SU-DHL-6 (cell line): ENCODE data around the gene RAD23A.

Experiments
- H2AFZ ChIP-seq: fragments of 200-600 bp; sonication (generic); 2 replicates; pipeline ENCODE4 v1.6.1; 2014; ENCODE audit warnings: low read depth, mild to moderate bottlenecking, moderate library complexity, mixed read lengths, antibody characterized with exemption, low read length; ENCODE audit not compliant: severe bottlenecking
- H3F3A ChIP-seq: fragments of 200-600 bp; shearing (Covaris generic); 2 replicates; pipeline ENCODE4 v1.6.0; 2016; ENCODE audit warnings: antibody characterized with exemption, mild to moderate bottlenecking; ENCODE audit not compliant: insufficient read depth
- H3K27ac ChIP-seq: fragments of 200-600 bp; sonication (generic); 2 replicates; pipeline ENCODE4 v1.5.1; 2016; ENCODE audit warnings: low read depth, mild to moderate bottlenecking, low read length, moderate library complexity, mixed read lengths
- H3K27me3 ChIP-seq: fragments of 200-600 bp; sonication (generic), shearing (Covaris generic); 2 replicates; pipeline ENCODE4 v1.6.0; 2014; ENCODE audit warnings: mild to moderate bottlenecking, low read length
- H3K36me3 ChIP-seq: fragments of 200-600 bp; sonication (generic); 2 replicates; pipeline ENCODE4 v1.6.1; 2014; ENCODE audit warnings: mild to moderate bottlenecking, low read length, mixed read lengths
- H3K4me2 ChIP-seq: fragments of 300-600, 200-600 bp; shearing (Covaris generic), sonication (generic); 2 replicates; pipeline ENCODE4 v1.6.0; 2014; ENCODE audit warnings: low read length, low read depth, mild to moderate bottlenecking; ENCODE audit not compliant: poor library complexity, severe bottlenecking
- H3K4me3 ChIP-seq: fragments of 200-600 bp; sonication (generic); 2 replicates; pipeline ENCODE4 v1.5.1; 2014; ENCODE audit warnings: antibody characterized with exemption, low read length, mild to moderate bottlenecking, mixed read lengths; ENCODE audit not compliant: insufficient read depth, poor library complexity, severe bottlenecking
- H3K79me2 ChIP-seq: fragments of 200-600 bp; sonication (generic); 2 replicates; pipeline ENCODE4 v1.6.1; 2014; ENCODE audit warnings: mild to moderate bottlenecking, low read length, moderate library complexity; ENCODE audit not compliant: insufficient read depth
- H3K9ac ChIP-seq: fragments of 200-600 bp; sonication (generic); 2 replicates; pipeline ENCODE4 v1.7.0; 2014; ENCODE audit warnings: mild to moderate bottlenecking, low read length
- H3K9me2 ChIP-seq: fragments of 200-600 bp; sonication (generic); replicated peaks from 2 replicates; pipeline ENCODE4 v1.6.1; 2014; ENCODE audit warnings: low read length; ENCODE audit not compliant: insufficient read depth
- H3K9me3 ChIP-seq: fragments of 200-600 bp; sonication (generic); 2 replicates; pipeline ENCODE4 v1.6.1; 2014; ENCODE audit warnings: low read length, mixed read lengths; ENCODE audit not compliant: insufficient read depth
- H4K20me1 ChIP-seq: fragments of 200-600 bp; sonication (generic); 2 replicates; pipeline ENCODE4 v1.6.1; 2014; ENCODE audit warnings: low read depth, mild to moderate bottlenecking, antibody characterized with exemption, low read length, moderate library complexity, mixed read lengths
- CTCF ChIP-seq: fragments of 200-600 bp; sonication (generic); IDR thresholded peaks from one replicate; pipeline ENCODE4 v1.5.1; 2017; ENCODE audit warnings: antibody characterized with exemption, mild to moderate bottlenecking, low read length, moderate library complexity; ENCODE audit not compliant: insufficient read depth, poor library complexity, severe bottlenecking
- EZH2phosphoT487 ChIP-seq: fragments of 200-600 bp; sonication (generic), shearing (Covaris generic); conservative IDR thresholded peaks from 2 replicates; pipeline ENCODE4 v1.6.1; 2018; ENCODE audit warnings: mild to moderate bottlenecking, antibody characterized with exemption, low read length, moderate library complexity, mixed read lengths

Gene RAD23A

GRCh38 chr19:12952488-12953137 is 7.0 kb downstream of the RAD23A start:
- 0 out of 2 replicates have a peak, but pooled peaks cover 7% of the 10 kb centered on the region for H3K36me3 ChIP-seq
- H3F3A ChIP-seq: peaks cover 39% of the 10 kb centered on the region
- H3K9me2 ChIP-seq: no peaks in the 10 kb centered on the region
- H4K20me1 ChIP-seq: no peaks in the 10 kb centered on the region; the same call in 1 of the 2 replicates
- no peak overlapping the region for H3K4me3 ChIP-seq
- H3K27ac ChIP-seq: no peak overlapping the region
- H3K27me3 ChIP-seq: no peaks in the 10 kb centered on the region
- no peak overlapping the region for H3K4me2 ChIP-seq
- H2AFZ ChIP-seq: no peak overlapping the region
- H3K9ac ChIP-seq: no peak overlapping the region
- peaks cover 34% of the 10 kb centered on the region for H3K79me2 ChIP-seq
- H3K9me3 ChIP-seq: no peaks in the 10 kb centered on the region
- no peak for TF ChIP-seq EZH2phosphoT487
- TF ChIP-seq CTCF: no peak

GRCh38 chr19:12953138-12953798 is 7.6 kb downstream of the RAD23A start:
- 0 out of 2 replicates have a peak, but pooled peaks cover 7% of the 10 kb centered on the region for H3K36me3 ChIP-seq
- H3K9me2 ChIP-seq: no peaks in the 10 kb centered on the region
- H3K9ac ChIP-seq: 0 out of 2 replicates have a peak overlapping the region, but pooled peaks have one; percentile 10
- no peaks in the 10 kb centered on the region for H3K9me3 ChIP-seq
- H3K4me3 ChIP-seq: no peak overlapping the region
- peaks cover 43% of the 10 kb centered on the region for H3F3A ChIP-seq
- H3K27me3 ChIP-seq: no peaks in the 10 kb centered on the region
- H3K4me2 ChIP-seq: peak overlapping the region; percentile 69
- H3K27ac ChIP-seq: peak overlapping the region; percentile 56; the same call in 1 of the 2 replicates
- H4K20me1 ChIP-seq: no peaks in the 10 kb centered on the region; the same call in 1 of the 2 replicates
- H3K79me2 ChIP-seq: peaks cover 29% of the 10 kb centered on the region
- no peak for TF ChIP-seq CTCF
- TF ChIP-seq EZH2phosphoT487: no peak
- no peak overlapping the region for H2AFZ ChIP-seq

DNA sequence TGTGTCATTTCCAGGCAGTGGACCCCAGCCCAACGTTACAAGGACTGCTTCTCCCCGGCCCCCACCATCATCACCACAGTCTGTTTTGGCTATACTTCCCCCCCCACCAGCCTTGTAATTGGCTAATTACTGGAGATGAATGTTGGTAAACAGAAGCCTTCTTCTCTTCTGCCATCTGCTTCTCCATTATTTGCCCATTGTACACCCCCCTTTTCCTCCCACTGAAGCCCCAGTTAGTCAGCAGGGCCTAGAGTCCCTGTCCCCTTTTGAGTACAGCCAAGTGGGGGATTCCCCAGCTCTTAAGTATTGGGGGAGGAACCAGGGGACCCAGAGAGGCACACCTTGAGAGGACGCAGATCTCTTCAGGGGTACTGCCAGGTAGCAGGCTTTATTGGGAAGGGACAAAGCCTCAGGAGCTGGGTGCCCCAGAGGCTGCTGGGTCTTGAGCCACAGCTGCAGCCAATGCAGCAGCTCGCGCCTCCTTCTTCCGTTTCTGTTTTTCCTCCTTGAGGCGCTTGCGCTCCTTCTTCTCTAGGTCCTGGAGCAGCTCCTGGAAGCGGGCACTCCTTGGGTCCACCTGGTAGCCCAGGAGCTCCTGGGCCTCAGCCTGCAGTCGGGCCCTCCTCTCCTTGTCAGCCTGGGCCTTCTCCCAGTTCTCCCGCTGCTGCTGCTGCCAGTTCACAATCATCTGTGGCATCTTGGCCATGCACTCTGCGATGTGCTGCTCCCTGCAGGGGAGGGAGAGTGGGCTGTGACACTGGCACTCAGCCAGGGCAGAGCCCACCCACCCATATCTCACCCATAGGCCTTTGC is 8.3 kb downstream of the RAD23A start:
- Histone ChIP-seq H3K4me2 (peak overlapping the region; percentile 69), H3K27ac (peak overlapping the region; percentile 56), H3K9me3 (no peaks in the 10 kb centered on the region), H4K20me1 (no peaks in the 10 kb centered on the region; the same call in 1 of the 2 replicates), H3K36me3 (0 out of 2 replicates have a peak, but pooled peaks cover 7% of the 10 kb centered on the region), H2AFZ (no peak overlapping the region), H3K9me2 (no peaks in the 10 kb centered on the region), H3K4me3 (no peak overlapping the region), H3K27me3 (no peaks in the 10 kb centered on the region), H3K79me2 (peaks cover 23% of the 10 kb centered on the region), H3F3A (peaks cover 43% of the 10 kb centered on the region), H3K9ac (0 out of 2 replicates have a peak overlapping the region, but pooled peaks have one; percentile 10)
- no peak for TF ChIP-seq CTCF
- TF ChIP-seq EZH2phosphoT487: no peak
